ELR (cell line): ENCODE data around the gene KRTAP3-2.
A peak's percentile ranks its signal among the peaks of the same experiment; 100 is the strongest.

Experiments used
- DNase-seq: peaks from one replicate; pipeline ENCODE4 v3.0.0-alpha.2; 2015; ENCODE audit warnings: low read depth

Gene KRTAP3-2

GRCh38 chr17:40963838-40964237, 35.9 kb downstream of the KRTAP3-2 start:
- peak; percentile 44 for DNase-seq

GRCh38 chr17:40962059-40962561, 37.6 kb downstream of the KRTAP3-2 start:
- no peak for DNase-seq

- DNase-seq = no peak
These were observed 38.1 kb downstream of the KRTAP3-2 start for GRCh38 chr17:40961591-40961990.

GRCh38 chr17:40960144-40960543, 39.6 kb downstream of the KRTAP3-2 start:
- DNase-seq = no peak

- DNase-seq = no peak
These were observed 41.4 kb downstream of the KRTAP3-2 start for GRCh38 chr17:40958086-40958953.

- peak; percentile 98 for DNase-seq
These were observed 43.1 kb downstream of the KRTAP3-2 start for GRCh38 chr17:40956401-40957254.

- peak; percentile 97 for DNase-seq
These were observed 45.8 kb downstream of the KRTAP3-2 start for GRCh38 chr17:40953881-40954280.

GRCh38 chr17:40952661-40953060, 47.0 kb downstream of the KRTAP3-2 start:
- peak; percentile 63 for DNase-seq

GRCh38 chr17:40952154-40952553, 47.6 kb downstream of the KRTAP3-2 start:
- DNase-seq = no peak

GRCh38 chr17:40951011-40951622, 48.6 kb downstream of the KRTAP3-2 start:
- peak; percentile 14 for DNase-seq

GRCh38 chr17:40950176-40950575, 49.5 kb downstream of the KRTAP3-2 start:
- DNase-seq = no peak

GRCh38 chr17:40949418-40949817, 50.3 kb downstream of the KRTAP3-2 start:
- no peak for DNase-seq
